H1 (cell line): ENCODE measurements around the gene CLCNKB. TPM values are rescaled to one million over a fixed set of nuclear protein-coding genes. Genes with fewer than 3 reads are reported as not detected.

ENCODE experiments used
- TAF7 ChIP-seq: optimal IDR thresholded peaks from 2 replicates; pipeline ENCODE3; 2011; ENCODE audit warnings: low read depth, mild to moderate bottlenecking, inconsistent platforms, low read length, moderate library complexity, borderline replicate concordance
- polyA plus RNA-seq, 7 experiments: library from polyadenylated mRNA; depleted of rRNA in 3 of 7; stranded (reverse) in 5 of 7; unstranded in 2 of 7; fragments of >200 nt in 5 of 7; fragments of 200-250 nt in 2 of 7; gene quantifications; 1 replicate in 5 of 7; 2 replicates in 1 of 7; 4 replicates in 1 of 7; pipeline versions ENCODE4 v1.2.1 to v1.2.3, GENCODE V29; 2011 to 2013; ENCODE audit warnings: missing spikeins in 2 of 7, mixed read lengths in 2 of 7
- total RNA-seq: library from RNA; stranded (reverse); fragmentation: NEBNext Ultra II Directional; extraction: Animal tissue kit (Norgen Biotek cat#: 25700); gene quantifications from 2 replicates; pipeline ENCODE4 v1.2.1, GENCODE V29; 2021

The CLCNKB gene
- total and polyA plus RNA-seq, 2 of the 8 experiments (the other 6 are each of a cell fraction or from before 2014, with no cell fraction given) = 1.2 to 3.5 TPM

GRCh38 chr1:16072095-16072494, 28.5 kb downstream of the CLCNKB start (continued):
- no peak for TF ChIP-seq TAF7
